Activated T-helper 17 cell treated with anti-CD3 and anti-CD28 coated beads, Interleukin-2, amount 50 U/mL, for 72 hours (primary cell): Measurements from ENCODE around the gene PPM1J. TPM values are rescaled to one million over a fixed set of nuclear protein-coding genes. Genes with fewer than 3 reads are reported as not detected.
A peak's percentile ranks its signal among the peaks of the same experiment; 100 is the strongest.

Source experiments
- ATAC-seq: fragments of 150-1000 bp; cut with Tn5 transposase; replicated peaks from 2 replicates; pipeline ENCODE4 v1.10.0; 2021; ENCODE audit warnings: mild to moderate bottlenecking, moderate library complexity
- H3K27ac Mint-ChIP-seq: one replicate; pipeline ENCODE4 v1.8.0; 2022; ENCODE audit warnings: mixed read lengths
- H3K27me3 Mint-ChIP-seq: one replicate; pipeline ENCODE4 v1.8.0; 2022; ENCODE audit warnings: mixed read lengths
- H3K36me3 Mint-ChIP-seq: one replicate; pipeline ENCODE4 v1.8.0; 2022; ENCODE audit warnings: low read depth, mild to moderate bottlenecking, mixed read lengths
- H3K4me1 Mint-ChIP-seq: one replicate; pipeline ENCODE4 v1.8.0; 2022; ENCODE audit warnings: mixed read lengths
- H3K4me3 Mint-ChIP-seq: one replicate; pipeline ENCODE4 v1.8.0; 2022; ENCODE audit warnings: mild to moderate bottlenecking, mixed read lengths
- H3K9me3 Mint-ChIP-seq: one replicate; pipeline ENCODE4 v1.8.0; 2022; ENCODE audit warnings: mixed read lengths
- total RNA-seq, 2 donors: library from RNA; stranded (reverse); gene quantifications; one replicate each; pipeline ENCODE4 v1.2.3, GENCODE V29; 2022

PPM1J gene
- total RNA-seq, 2 donors from 2014 or later = 0.30 to 0.69 TPM

GRCh38 chr1:112704391-112704933, 10.7 kb downstream of the PPM1J start:
- no peaks in the 10 kb centered on the region for H3K9me3 Mint-ChIP-seq
- H3K4me3 Mint-ChIP-seq = peak overlapping the region; percentile 79
- ATAC-seq = peak; percentile 75
- peaks cover 23% of the 10 kb centered on the region for H3K36me3 Mint-ChIP-seq
- peak overlapping the region; percentile 66 for H3K27ac Mint-ChIP-seq
- H3K27me3 Mint-ChIP-seq = no peaks in the 10 kb centered on the region
- H3K4me1 Mint-ChIP-seq = peaks cover 38% of the 10 kb centered on the region

- Mint-ChIP-seq H3K36me3 (peaks cover 26% of the 10 kb centered on the region), H3K4me1 (peaks cover 38% of the 10 kb centered on the region), H3K4me3 (peak overlapping the region; percentile 79)
These were observed 11.4 kb downstream of the PPM1J start for GRCh38 chr1:112703706-112704105.

GRCh38 chr1:112702420-112703261, 12.5 kb downstream of the PPM1J start:
- peak overlapping the region; percentile 68 for H3K27ac Mint-ChIP-seq
- H3K36me3 Mint-ChIP-seq = peaks cover 26% of the 10 kb centered on the region
- H3K9me3 Mint-ChIP-seq = no peaks in the 10 kb centered on the region
- no peaks in the 10 kb centered on the region for H3K27me3 Mint-ChIP-seq
- H3K4me3 Mint-ChIP-seq = peak overlapping the region; percentile 27
- ATAC-seq = no peak
- H3K4me1 Mint-ChIP-seq = peaks cover 38% of the 10 kb centered on the region

More at GRCh38 chr1:112703706-112704105, 11.4 kb downstream of the PPM1J start:
- H3K9me3 Mint-ChIP-seq = no peaks in the 10 kb centered on the region
- H3K27me3 Mint-ChIP-seq = no peaks in the 10 kb centered on the region
- no peak overlapping the region for H3K27ac Mint-ChIP-seq
- ATAC-seq = no peak

- peaks cover 38% of the 10 kb centered on the region for H3K4me1 Mint-ChIP-seq
- H3K9me3 Mint-ChIP-seq = no peaks in the 10 kb centered on the region
- H3K36me3 Mint-ChIP-seq = peaks cover 26% of the 10 kb centered on the region
- no peak for ATAC-seq
- no peaks in the 10 kb centered on the region for H3K27me3 Mint-ChIP-seq
- peak overlapping the region; percentile 27 for H3K4me3 Mint-ChIP-seq
- H3K27ac Mint-ChIP-seq = peak overlapping the region; percentile 68
These were observed 13.1 kb downstream of the PPM1J start for GRCh38 chr1:112702067-112702395.

- H3K27me3 Mint-ChIP-seq = no peaks in the 10 kb centered on the region
- peaks cover 26% of the 10 kb centered on the region for H3K36me3 Mint-ChIP-seq
- peak overlapping the region; percentile 42 for H3K4me3 Mint-ChIP-seq
- peak overlapping the region; percentile 85 for H3K27ac Mint-ChIP-seq
- no peaks in the 10 kb centered on the region for H3K9me3 Mint-ChIP-seq
- peaks cover 38% of the 10 kb centered on the region for H3K4me1 Mint-ChIP-seq
- ATAC-seq = no peak
These were observed 13.7 kb downstream of the PPM1J start for GRCh38 chr1:112701227-112702066.

- Mint-ChIP-seq H3K4me1 (peaks cover 36% of the 10 kb centered on the region), H3K4me3 (peak overlapping the region; percentile 42), H3K27me3 (no peaks in the 10 kb centered on the region), H3K36me3 (peaks cover 26% of the 10 kb centered on the region), H3K27ac (peak overlapping the region; percentile 85), H3K9me3 (no peaks in the 10 kb centered on the region)
- ATAC-seq = no peak
These were observed 14.6 kb downstream of the PPM1J start for GRCh38 chr1:112700290-112701226.

GRCh38 chr1:112699425-112700144, 15.5 kb downstream of the PPM1J start:
- H3K9me3 Mint-ChIP-seq = no peaks in the 10 kb centered on the region
- H3K27ac Mint-ChIP-seq = peak overlapping the region; percentile 85
- H3K36me3 Mint-ChIP-seq = peaks cover 26% of the 10 kb centered on the region
- H3K4me1 Mint-ChIP-seq = peaks cover 28% of the 10 kb centered on the region
- peak; percentile 15 for ATAC-seq
- H3K27me3 Mint-ChIP-seq = no peaks in the 10 kb centered on the region
- H3K4me3 Mint-ChIP-seq = peak overlapping the region; percentile 42

GRCh38 chr1:112698366-112699310, 16.5 kb downstream of the PPM1J start:
- H3K4me1 Mint-ChIP-seq = peaks cover 22% of the 10 kb centered on the region
- ATAC-seq = no peak
- no peaks in the 10 kb centered on the region for H3K9me3 Mint-ChIP-seq
- H3K27ac Mint-ChIP-seq = peak overlapping the region; percentile 39
- no peak overlapping the region for H3K4me3 Mint-ChIP-seq
- no peaks in the 10 kb centered on the region for H3K27me3 Mint-ChIP-seq
- H3K36me3 Mint-ChIP-seq = peaks cover 26% of the 10 kb centered on the region

GRCh38 chr1:112697781-112698201, 17.3 kb downstream of the PPM1J start:
- H3K4me1 Mint-ChIP-seq = peaks cover 22% of the 10 kb centered on the region
- H3K36me3 Mint-ChIP-seq = peaks cover 32% of the 10 kb centered on the region
- no peaks in the 10 kb centered on the region for H3K27me3 Mint-ChIP-seq
- H3K27ac Mint-ChIP-seq = no peak overlapping the region
- no peak for ATAC-seq
- H3K9me3 Mint-ChIP-seq = no peaks in the 10 kb centered on the region
- no peak overlapping the region for H3K4me3 Mint-ChIP-seq

GRCh38 chr1:112696578-112697314, 18.4 kb downstream of the PPM1J start:
- H3K27ac Mint-ChIP-seq = no peak overlapping the region
- H3K9me3 Mint-ChIP-seq = no peaks in the 10 kb centered on the region
- ATAC-seq = no peak
- H3K27me3 Mint-ChIP-seq = no peaks in the 10 kb centered on the region
- H3K4me1 Mint-ChIP-seq = peaks cover 12% of the 10 kb centered on the region
- no peak overlapping the region for H3K4me3 Mint-ChIP-seq
- H3K36me3 Mint-ChIP-seq = peaks cover 33% of the 10 kb centered on the region

GRCh38 chr1:112695276-112695675, 19.9 kb downstream of the PPM1J start:
- H3K27ac Mint-ChIP-seq = no peak overlapping the region

GRCh38 chr1:112694363-112694929, 20.7 kb downstream of the PPM1J start:
- H3K4me1 Mint-ChIP-seq = peaks cover 2% of the 10 kb centered on the region
- H3K27me3 Mint-ChIP-seq = no peaks in the 10 kb centered on the region
- ATAC-seq = no peak
- H3K4me3 Mint-ChIP-seq = no peak overlapping the region
- H3K27ac Mint-ChIP-seq = no peak overlapping the region
- peaks cover 39% of the 10 kb centered on the region for H3K36me3 Mint-ChIP-seq
- no peaks in the 10 kb centered on the region for H3K9me3 Mint-ChIP-seq

More at GRCh38 chr1:112695276-112695675, 19.9 kb downstream of the PPM1J start:
- no peak for ATAC-seq
- no peaks in the 10 kb centered on the region for H3K27me3 Mint-ChIP-seq
- H3K36me3 Mint-ChIP-seq = peaks cover 41% of the 10 kb centered on the region
- no peaks in the 10 kb centered on the region for H3K9me3 Mint-ChIP-seq
- H3K4me3 Mint-ChIP-seq = no peak overlapping the region
- H3K4me1 Mint-ChIP-seq = peaks cover 9% of the 10 kb centered on the region
